HG02642 (cell line): Measurements from ENCODE around the gene WASL.

ENCODE experiments used
- ATAC-seq: cut with Tn5 transposase; IDR thresholded peaks from one replicate; pipeline ENCODE4 v1.9.1; 2021; ENCODE audit warnings: mild to moderate bottlenecking; ENCODE audit not compliant: unreplicated experiment, poor library complexity

The WASL gene

GRCh38 chr7:123709525-123709924, 39.3 kb downstream of the WASL start:
- no peak for ATAC-seq

DNA sequence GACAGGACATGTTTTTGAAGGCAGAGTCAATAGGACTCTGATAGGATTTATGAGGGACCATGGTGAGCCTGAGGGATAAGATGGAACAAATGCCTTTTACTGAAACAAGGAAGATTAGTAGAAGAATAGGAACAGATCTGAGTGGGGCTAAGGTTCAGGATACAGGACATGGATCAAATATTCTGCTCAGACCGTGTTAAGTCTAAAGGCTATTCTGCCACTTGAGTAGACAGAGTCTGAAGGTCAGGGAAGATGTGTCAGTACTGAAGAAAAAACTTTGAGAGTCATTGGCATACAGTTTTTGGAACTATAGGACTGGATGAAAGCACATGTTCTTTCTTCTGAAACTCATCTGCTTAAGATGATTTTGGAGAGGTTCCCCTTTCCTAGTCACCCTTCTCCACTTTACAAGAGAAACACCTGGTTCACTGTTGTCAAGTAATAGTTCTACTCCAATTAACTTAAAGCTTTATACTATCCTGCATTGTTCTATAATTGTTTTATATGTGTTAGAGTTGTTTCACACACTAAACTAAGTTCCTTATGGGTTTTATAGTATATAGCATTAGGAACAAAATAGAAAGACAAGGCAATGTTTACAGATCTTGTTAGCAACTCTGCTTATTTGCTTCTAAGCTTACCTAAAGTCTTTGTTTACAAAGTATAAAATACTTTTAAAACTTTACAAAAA, 43.4 kb downstream of the WASL start:
- ATAC-seq = no peak

GRCh38 chr7:123695944-123696677, 52.7 kb downstream of the WASL start:
- ATAC-seq = no peak

DNA sequence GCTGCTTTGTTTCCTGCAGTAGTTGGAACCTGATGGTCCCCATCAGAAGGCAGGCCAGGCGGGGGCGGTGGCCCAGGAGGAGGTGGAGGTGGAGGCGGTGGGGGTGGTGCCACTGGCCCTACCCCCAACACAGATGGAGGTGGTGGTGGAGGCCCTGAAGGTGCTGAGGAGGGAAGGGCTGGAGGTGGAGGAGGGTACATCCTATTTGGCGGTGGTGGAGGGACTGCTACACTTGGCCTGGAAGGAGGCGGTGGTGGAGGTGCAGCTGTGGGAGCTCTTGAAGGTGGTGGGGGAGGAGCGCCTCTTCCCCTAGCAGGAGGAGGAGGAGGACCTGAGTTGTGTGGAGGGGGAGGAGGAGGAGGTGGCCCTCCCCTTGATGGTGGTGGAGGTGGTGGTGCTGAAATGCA, 56.3 kb downstream of the WASL start:
- no peak for ATAC-seq

DNA sequence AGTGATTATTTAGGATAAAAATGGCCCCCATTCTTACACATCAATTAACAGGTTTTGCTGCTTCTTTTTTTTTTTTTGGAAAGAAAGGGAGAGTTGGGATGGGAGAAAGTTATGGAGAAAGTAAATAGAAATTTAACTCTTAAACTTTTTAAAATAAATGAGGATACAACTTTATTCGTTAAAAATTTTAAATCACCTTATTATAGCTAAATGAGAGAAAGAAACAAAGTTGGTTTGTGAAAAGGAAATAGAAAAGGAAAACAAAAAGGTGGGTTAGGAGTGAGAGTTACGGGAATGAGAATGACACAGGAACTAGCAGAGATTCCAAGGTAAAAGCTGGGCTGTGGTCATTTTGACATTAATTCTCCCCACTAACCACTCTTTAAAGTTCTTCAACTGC, 58.3 kb downstream of the WASL start:
- no peak for ATAC-seq

- ATAC-seq = no peak
Measured at GRCh38 chr7:123689250-123689649, 59.6 kb downstream of the WASL start.

DNA sequence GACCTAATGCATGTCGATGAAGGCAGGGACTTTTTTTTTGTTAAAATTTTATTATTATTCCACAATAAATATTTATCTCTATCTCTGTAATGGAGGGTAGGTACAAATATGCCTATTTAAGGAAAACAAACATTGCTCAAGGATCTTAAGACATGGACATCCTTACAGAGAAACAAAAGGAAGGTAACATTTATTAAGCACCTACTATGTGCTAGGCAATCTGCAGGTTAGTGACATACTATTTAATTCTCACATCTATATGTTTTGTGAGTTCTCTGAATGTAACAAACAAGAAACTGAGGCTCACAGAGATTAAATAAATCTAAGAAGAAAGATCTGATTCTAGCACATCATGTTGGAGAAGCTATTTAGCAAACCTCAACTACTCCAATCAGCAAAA, 61.1 kb downstream of the WASL start:
- ATAC-seq = no peak

DNA sequence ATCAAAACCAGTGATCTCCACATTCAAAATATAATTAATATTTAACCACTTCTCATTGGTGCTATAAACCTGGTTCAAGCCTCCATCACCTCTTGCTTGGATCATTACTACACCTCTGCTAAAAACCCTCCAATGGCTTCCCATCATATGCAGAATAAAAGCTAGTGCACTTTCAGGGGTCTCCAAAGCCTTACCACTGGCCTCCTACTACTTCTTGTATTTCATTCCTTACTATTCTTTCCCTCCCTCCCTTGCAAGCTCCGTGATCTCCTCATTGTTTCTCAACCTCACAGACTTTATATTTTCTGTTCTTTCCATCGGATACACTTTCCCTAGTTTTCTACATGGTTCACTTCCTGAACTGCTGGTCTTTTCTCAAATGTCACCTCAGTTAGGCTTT, 61.6 kb downstream of the WASL start:
- ATAC-seq = no peak

DNA sequence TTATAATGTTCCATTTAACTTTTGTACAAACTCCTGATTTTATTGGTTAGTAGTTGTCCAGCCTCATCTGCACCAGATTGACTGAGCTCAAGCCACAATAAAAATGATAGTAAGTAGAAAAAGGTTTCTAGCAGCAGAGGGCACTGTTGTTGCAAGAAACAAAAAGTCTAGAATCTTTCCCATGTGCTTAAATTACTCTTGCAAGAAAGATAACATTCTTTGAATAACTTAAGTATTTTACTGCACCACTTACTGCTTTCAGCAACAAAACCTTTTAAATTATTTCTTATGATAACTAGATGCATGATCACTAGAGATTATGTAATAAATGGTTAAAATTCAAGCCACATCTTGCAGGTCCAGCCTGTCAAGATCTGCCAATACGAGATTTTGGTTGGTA, 66.1 kb downstream of the WASL start:
- peak; percentile 78 for ATAC-seq

DNA sequence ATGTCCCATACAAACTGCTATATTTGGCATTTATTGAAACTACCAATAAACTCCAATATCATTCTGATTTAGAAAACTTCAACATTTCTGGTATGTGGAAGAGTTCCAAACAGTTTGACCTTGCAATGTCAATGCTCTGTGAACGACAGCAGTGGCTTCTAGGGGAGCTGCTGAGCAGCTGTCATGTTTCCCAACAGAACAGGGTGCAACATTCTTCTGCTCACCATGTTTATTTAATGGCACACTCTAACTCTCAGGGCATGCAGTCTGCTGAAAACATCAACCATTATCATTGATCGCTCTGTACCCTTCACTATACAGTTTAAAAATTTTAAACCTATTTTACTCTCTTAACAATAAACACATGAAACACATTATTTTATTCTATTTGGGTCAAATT, 67.2 kb downstream of the WASL start:
- ATAC-seq = no peak

GRCh38 chr7:123680580-123680979, 68.2 kb downstream of the WASL start:
- no peak for ATAC-seq

GRCh38 chr7:123679614-123680013, 69.2 kb downstream of the WASL start:
- ATAC-seq = no peak

GRCh38 chr7:123677061-123677715, 71.6 kb downstream of the WASL start:
- ATAC-seq = no peak

DNA sequence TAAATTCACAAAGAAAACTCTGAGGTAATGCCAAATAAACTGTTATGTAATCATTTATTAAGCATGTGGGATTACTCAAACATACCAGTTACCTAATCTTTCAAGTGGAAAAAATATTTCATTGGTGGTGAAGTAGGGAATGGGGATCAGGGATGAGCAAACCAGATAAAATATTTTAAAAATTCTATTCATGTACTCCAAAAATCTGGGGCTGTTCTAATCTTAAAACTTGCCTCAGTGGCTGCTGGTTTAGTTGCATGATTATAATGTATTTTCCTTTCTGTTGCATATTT, 73.7 kb downstream of the WASL start:
- ATAC-seq = no peak

- ATAC-seq = no peak
Measured at GRCh38 chr7:123674399-123675180, 74.2 kb downstream of the WASL start.

- ATAC-seq = no peak
Measured at GRCh38 chr7:123673752-123674398, 74.9 kb downstream of the WASL start.

DNA sequence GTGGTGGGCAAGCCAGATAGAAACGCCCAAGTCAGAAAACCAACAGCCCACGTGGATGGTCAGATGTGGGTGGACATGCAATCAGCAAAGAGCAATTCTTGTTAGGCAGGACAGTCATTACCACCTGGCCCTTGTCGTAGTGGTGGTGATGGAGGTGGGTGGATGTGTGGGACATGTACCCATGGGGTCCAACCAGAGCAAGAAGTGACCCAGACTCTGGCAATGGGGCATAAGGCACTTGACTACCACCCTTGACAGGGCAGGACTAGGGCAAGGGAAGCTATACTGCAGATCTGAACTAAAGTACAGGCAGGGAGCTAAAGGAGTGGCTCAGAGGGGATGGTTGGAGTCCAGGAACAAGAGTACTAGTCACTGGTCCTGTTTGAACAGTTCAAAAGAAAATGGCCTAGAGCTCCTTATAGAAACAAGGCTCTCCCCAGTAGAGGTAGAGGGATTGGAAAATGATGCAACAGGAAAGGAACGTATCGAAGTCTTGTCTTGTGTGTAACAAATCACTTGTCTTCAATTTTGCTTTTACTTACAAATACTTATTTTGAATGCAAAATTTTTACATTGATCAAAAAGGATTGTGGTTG, 75.6 kb downstream of the WASL start:
- ATAC-seq = no peak

GRCh38 chr7:123669485-123669884, 79.3 kb downstream of the WASL start:
- no peak for ATAC-seq

GRCh38 chr7:123666492-123666891, 82.3 kb downstream of the WASL start:
- ATAC-seq = no peak

- no peak for ATAC-seq
Measured at GRCh38 chr7:123665896-123666295, 82.9 kb downstream of the WASL start.
